T-helper 2 cell treated with Interferon-gamma antibody and Interleukin-4, amounts not matched to agents 5 μg/mL and 100 μg/mL, for 36 hours (primary cell): ENCODE data around the gene RPTOR.
A peak's percentile ranks its signal among the peaks of the same experiment; 100 is the strongest.

ENCODE experiments used
- DNase-seq: peaks from one replicate; pipeline ENCODE4 v3.0.0; 2021; ENCODE audit warnings: low spot score
- H3K27ac Mint-ChIP-seq: one replicate; pipeline ENCODE4 v1.8.0; 2021; ENCODE audit warnings: mild to moderate bottlenecking, mixed read lengths
- H3K27me3 Mint-ChIP-seq: one replicate; pipeline ENCODE4 v1.8.0; 2021; ENCODE audit warnings: low read depth, mixed read lengths
- H3K36me3 Mint-ChIP-seq: one replicate; pipeline ENCODE4 v1.8.0; 2021; ENCODE audit warnings: low read depth, mixed read lengths
- H3K4me1 Mint-ChIP-seq: one replicate; pipeline ENCODE4 v1.8.0; 2021; ENCODE audit warnings: low read depth, mixed read lengths
- H3K4me3 Mint-ChIP-seq: one replicate; pipeline ENCODE4 v1.8.0; 2022; ENCODE audit warnings: mild to moderate bottlenecking, moderate library complexity, mixed read lengths
- H3K9me3 Mint-ChIP-seq: one replicate; pipeline ENCODE4 v1.8.0; 2021; ENCODE audit warnings: mixed read lengths

RPTOR gene

GRCh38 chr17:80851277-80851925 is 306.8 kb downstream of the RPTOR start:
- Mint-ChIP-seq H3K9me3 (peaks cover 5% of the 10 kb centered on the region), H3K27ac (peak overlapping the region; percentile 68), H3K4me1 (peaks cover 67% of the 10 kb centered on the region), H3K4me3 (no peak overlapping the region), H3K27me3 (no peaks in the 10 kb centered on the region), H3K36me3 (peaks cover 78% of the 10 kb centered on the region)
- DNase-seq: no peak

DNA sequence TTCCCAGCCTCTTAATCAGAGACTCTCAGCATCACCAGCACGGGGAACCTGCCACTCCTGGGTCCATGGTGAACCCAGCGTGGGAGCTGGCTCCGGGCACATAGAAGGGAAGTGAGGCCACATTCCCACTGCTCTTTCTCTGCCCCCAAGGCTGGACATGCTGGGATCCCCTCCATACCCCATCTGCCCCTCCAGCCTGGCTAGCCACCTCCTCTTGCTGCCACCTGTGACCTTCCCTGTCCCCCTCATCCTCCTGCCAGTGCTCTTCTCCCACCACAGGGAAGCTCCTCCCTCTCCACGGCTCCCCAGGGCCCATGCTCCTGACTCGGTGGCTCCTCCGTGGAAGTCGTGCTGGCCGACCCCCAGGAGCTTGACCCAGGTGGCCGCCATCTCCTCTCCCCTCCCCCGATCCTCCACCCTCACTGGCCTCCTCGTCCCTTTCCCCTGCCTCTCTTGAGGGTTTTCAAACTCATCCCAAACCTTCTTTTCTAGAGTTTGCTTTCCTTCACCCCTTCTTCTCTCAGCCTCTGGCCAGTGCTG is 307.9 kb downstream of the RPTOR start:
- no peak overlapping the region for H3K4me3 Mint-ChIP-seq
- H3K4me1 Mint-ChIP-seq: peaks cover 66% of the 10 kb centered on the region
- no peaks in the 10 kb centered on the region for H3K27me3 Mint-ChIP-seq
- peak overlapping the region; percentile 68 for H3K27ac Mint-ChIP-seq
- no peaks in the 10 kb centered on the region for H3K9me3 Mint-ChIP-seq
- peaks cover 76% of the 10 kb centered on the region for H3K36me3 Mint-ChIP-seq
- DNase-seq: no peak

DNA sequence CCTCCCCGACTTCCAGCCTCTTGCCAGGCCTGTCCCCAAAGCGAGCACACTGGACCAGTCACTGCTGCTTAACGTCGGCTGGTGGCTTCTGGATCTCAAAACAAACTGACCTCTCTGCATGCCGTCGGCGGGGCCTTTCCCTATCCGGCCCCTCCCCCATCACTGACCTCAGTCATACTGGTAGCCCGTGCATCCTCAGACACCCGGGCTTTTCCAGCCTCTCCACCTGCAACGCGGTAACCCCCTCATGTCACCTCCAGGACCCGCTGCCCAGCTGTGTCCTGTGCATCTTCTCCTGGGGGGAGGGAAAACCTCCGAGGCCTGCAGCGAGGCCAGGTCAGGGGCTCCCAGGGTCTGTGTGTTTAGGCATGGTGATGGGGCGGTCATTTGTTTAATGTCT is 308.4 kb downstream of the RPTOR start:
- no peaks in the 10 kb centered on the region for H3K9me3 Mint-ChIP-seq
- DNase-seq: no peak
- H3K36me3 Mint-ChIP-seq: peaks cover 73% of the 10 kb centered on the region
- H3K4me1 Mint-ChIP-seq: peaks cover 64% of the 10 kb centered on the region
- no peak overlapping the region for H3K4me3 Mint-ChIP-seq
- peak overlapping the region; percentile 74 for H3K27ac Mint-ChIP-seq
- H3K27me3 Mint-ChIP-seq: no peaks in the 10 kb centered on the region

GRCh38 chr17:80854220-80854619 is 309.6 kb downstream of the RPTOR start:
- Mint-ChIP-seq H3K27ac (peak overlapping the region; percentile 98), H3K27me3 (no peaks in the 10 kb centered on the region), H3K4me1 (peaks cover 64% of the 10 kb centered on the region), H3K4me3 (no peak overlapping the region), H3K9me3 (no peaks in the 10 kb centered on the region), H3K36me3 (peaks cover 76% of the 10 kb centered on the region)
- DNase-seq: no peak

DNA sequence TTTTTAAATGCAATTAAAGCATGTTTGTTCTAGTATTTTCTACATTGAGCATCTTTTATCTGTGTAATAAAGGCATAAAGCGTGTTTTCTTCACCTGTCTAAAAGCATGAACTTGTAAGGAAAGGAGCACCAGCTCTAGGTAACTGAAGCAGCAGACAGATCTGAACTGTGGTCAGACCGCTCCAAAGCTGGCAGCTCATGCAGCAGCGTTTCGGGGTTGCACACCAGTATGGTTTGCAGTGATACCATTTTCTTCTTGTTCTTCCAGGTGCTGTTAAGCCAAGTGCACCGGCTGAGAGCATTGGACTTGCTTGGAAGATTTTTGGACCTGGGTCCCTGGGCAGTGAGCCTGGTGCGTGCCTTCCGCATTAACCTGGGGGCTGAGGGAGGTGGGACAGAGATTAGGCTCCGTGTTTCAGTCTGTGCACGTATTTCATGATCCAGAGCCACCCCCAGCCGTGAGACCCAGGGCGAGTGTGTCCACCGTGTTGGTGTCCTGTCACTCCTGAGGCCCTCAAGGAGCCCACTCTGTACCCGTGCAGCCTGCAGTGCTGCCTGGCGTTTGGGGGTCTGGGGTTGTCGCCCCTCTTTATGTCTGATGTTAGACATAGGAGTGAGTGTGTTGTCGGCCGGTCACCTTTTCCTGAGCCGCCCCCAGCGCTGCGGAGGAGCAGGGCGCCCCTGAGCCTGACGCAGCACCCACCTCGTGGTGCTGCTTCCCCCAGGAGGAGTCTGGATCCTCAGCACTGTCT is 310.7 kb downstream of the RPTOR start:
- Mint-ChIP-seq H3K36me3 (peaks cover 74% of the 10 kb centered on the region), H3K27me3 (no peaks in the 10 kb centered on the region), H3K4me1 (peaks cover 61% of the 10 kb centered on the region), H3K9me3 (no peaks in the 10 kb centered on the region), H3K4me3 (peak overlapping the region; percentile 70), H3K27ac (peak overlapping the region; percentile 98)
- no peak for DNase-seq

- peak; percentile 92 for DNase-seq
- peaks cover 76% of the 10 kb centered on the region for H3K36me3 Mint-ChIP-seq
- H3K27ac Mint-ChIP-seq: peak overlapping the region; percentile 98
- H3K27me3 Mint-ChIP-seq: no peaks in the 10 kb centered on the region
- no peaks in the 10 kb centered on the region for H3K9me3 Mint-ChIP-seq
- H3K4me1 Mint-ChIP-seq: peaks cover 64% of the 10 kb centered on the region
- H3K4me3 Mint-ChIP-seq: peak overlapping the region; percentile 70
Measured at GRCh38 chr17:80855948-80856862, 311.6 kb downstream of the RPTOR start.

DNA sequence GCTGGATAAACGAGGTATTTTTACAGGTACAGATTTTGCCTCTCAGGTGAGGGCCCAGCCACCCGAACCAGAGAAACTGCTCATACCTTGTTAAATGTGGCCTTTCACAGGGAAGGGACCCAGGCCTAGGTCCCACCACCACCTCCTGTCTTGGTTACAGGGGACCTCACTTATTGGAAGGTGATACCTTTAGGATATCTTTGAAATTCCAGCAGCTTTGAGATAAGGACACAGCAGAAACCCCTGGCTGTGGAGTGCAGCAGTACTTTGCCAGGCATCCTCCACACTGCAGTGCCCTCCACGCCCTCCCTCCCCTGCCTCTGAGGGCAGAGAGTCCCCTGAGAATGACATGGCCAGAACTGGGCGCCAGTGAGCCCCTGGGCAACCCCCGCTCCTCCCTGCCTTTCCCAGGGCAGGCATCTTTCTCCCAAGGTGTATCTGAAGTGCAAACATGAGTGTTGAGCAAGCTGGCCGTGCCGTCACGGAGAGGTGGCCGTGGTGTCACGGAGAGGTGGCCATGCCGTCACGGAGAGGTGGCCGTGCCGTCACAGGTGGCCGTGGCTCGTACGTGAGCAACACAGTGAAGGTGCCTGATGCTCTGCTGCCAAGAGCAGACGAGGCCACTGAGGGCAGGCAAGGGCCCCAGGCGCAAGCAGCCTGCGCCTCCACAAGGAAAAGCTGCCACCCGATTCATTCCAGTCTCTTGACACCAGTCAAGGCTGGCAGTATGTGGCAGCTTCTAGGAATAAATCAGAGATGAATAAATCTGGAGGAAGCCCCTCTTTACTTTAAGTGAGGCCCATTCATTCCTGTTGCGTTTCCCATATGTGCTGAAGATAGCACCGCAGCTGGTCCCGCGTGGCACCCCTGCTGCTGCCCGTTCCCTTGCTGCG is 312.5 kb downstream of the RPTOR start:
- Mint-ChIP-seq H3K27ac (peak overlapping the region; percentile 98), H3K4me1 (peaks cover 67% of the 10 kb centered on the region), H3K27me3 (no peaks in the 10 kb centered on the region), H3K4me3 (peak overlapping the region; percentile 70), H3K36me3 (peaks cover 77% of the 10 kb centered on the region), H3K9me3 (no peaks in the 10 kb centered on the region)
- peak; percentile 21 for DNase-seq

GRCh38 chr17:80857756-80858171 is 313.1 kb downstream of the RPTOR start:
- H3K4me3 Mint-ChIP-seq: no peak overlapping the region
- H3K36me3 Mint-ChIP-seq: peaks cover 77% of the 10 kb centered on the region
- H3K4me1 Mint-ChIP-seq: peaks cover 69% of the 10 kb centered on the region
- H3K27ac Mint-ChIP-seq: peak overlapping the region; percentile 98
- no peaks in the 10 kb centered on the region for H3K27me3 Mint-ChIP-seq
- H3K9me3 Mint-ChIP-seq: no peaks in the 10 kb centered on the region
- no peak for DNase-seq

GRCh38 chr17:80858301-80859001 is 313.8 kb downstream of the RPTOR start:
- H3K4me3 Mint-ChIP-seq: peak overlapping the region; percentile 45
- H3K9me3 Mint-ChIP-seq: peaks cover 5% of the 10 kb centered on the region
- no peak for DNase-seq
- H3K27ac Mint-ChIP-seq: peak overlapping the region; percentile 98
- H3K36me3 Mint-ChIP-seq: peaks cover 79% of the 10 kb centered on the region
- H3K4me1 Mint-ChIP-seq: peaks cover 72% of the 10 kb centered on the region
- no peaks in the 10 kb centered on the region for H3K27me3 Mint-ChIP-seq

- Mint-ChIP-seq H3K9me3 (peaks cover 13% of the 10 kb centered on the region), H3K4me3 (peak overlapping the region; percentile 59), H3K36me3 (peaks cover 87% of the 10 kb centered on the region), H3K27me3 (no peaks in the 10 kb centered on the region), H3K27ac (peak overlapping the region; percentile 98), H3K4me1 (peaks cover 72% of the 10 kb centered on the region)
- DNase-seq: no peak
Measured at GRCh38 chr17:80859002-80859941, 314.6 kb downstream of the RPTOR start.

DNA sequence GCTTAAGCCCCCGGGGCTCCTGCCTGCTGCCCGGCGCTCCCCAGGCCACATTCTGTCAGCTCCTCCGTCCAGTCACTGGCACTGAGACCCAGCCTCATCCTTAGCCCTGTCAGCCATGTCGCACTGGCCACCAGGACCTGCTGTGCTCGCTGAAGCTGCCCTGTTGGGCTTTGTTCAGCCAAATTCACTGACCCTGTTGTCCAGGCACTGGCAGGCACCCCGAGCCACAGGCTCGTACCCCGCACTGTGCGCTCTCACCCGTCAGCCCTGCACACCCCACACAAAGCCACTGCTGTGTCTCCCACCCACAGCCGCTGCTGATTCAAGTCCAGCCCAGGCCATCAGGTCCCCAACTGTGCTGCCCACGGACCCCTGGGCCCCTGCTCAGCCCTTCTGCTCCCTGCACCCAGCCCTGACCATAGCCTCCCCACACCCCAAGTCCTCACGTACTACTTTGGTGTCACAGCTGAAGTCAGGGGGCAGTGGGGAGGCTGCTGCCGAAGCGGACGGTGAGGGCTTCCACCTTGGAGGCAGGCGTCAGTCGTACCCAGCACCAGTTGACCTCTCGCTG is 315.5 kb downstream of the RPTOR start:
- DNase-seq: no peak
- H3K27ac Mint-ChIP-seq: peak overlapping the region; percentile 98
- H3K36me3 Mint-ChIP-seq: peaks cover 87% of the 10 kb centered on the region
- no peaks in the 10 kb centered on the region for H3K27me3 Mint-ChIP-seq
- H3K4me1 Mint-ChIP-seq: peaks cover 66% of the 10 kb centered on the region
- peak overlapping the region; percentile 15 for H3K4me3 Mint-ChIP-seq
- H3K9me3 Mint-ChIP-seq: peaks cover 16% of the 10 kb centered on the region
